Stimulated activated CD4-positive, alpha-beta T cell treated with anti-CD3 and anti-CD28 coated beads, Interleukin-12 subunit alpha, Interleukin-12 subunit beta, amount 100 ng/mL, for 24 hours (primary cell): ENCODE measurements around the gene LRP2.

ENCODE experiments used
- DNase-seq, 2 experiments: peaks; one replicate each; pipeline ENCODE4 v3.0.0-alpha.2; 2020; ENCODE audit warnings: low read depth in 2 of 2

Gene LRP2

GRCh38 chr2:169129703-169130243 lies 232.6 kb downstream of the LRP2 start:
- DNase-seq: no peak

GRCh38 chr2:169119851-169120250 lies 242.5 kb downstream of the LRP2 start:
- no peak for DNase-seq

GRCh38 chr2:169119123-169119760 lies 243.1 kb downstream of the LRP2 start:
- DNase-seq: no peak

- no peak for DNase-seq
Observed at GRCh38 chr2:169118060-169118459, 244.3 kb downstream of the LRP2 start.

- no peak for DNase-seq
Observed at GRCh38 chr2:169116993-169117392, 245.3 kb downstream of the LRP2 start.

- DNase-seq: no peak
Observed at GRCh38 chr2:169116327-169116726, 246.0 kb downstream of the LRP2 start.

GRCh38 chr2:169114056-169114455 lies 248.3 kb downstream of the LRP2 start:
- DNase-seq: no peak

GRCh38 chr2:169112841-169113240 lies 249.5 kb downstream of the LRP2 start:
- DNase-seq: no peak

- DNase-seq: no peak
Observed at GRCh38 chr2:169110916-169111315, 251.4 kb downstream of the LRP2 start.

- no peak for DNase-seq
Observed at GRCh38 chr2:169110419-169110818, 251.9 kb downstream of the LRP2 start.

GRCh38 chr2:169109502-169110409 lies 252.6 kb downstream of the LRP2 start:
- peak; percentile 49 to 62 for DNase-seq

- DNase-seq: no peak
Observed at GRCh38 chr2:169108099-169108884, 254.0 kb downstream of the LRP2 start.

- no peak for DNase-seq
Observed at GRCh38 chr2:169107645-169108044, 254.7 kb downstream of the LRP2 start.

- DNase-seq: no peak
Observed at GRCh38 chr2:169106563-169107545, 255.5 kb downstream of the LRP2 start.

GRCh38 chr2:169106134-169106533 lies 256.2 kb downstream of the LRP2 start:
- no peak for DNase-seq

- no peak for DNase-seq
Observed at GRCh38 chr2:169105476-169105875, 256.9 kb downstream of the LRP2 start.

GRCh38 chr2:169104848-169105247 lies 257.5 kb downstream of the LRP2 start:
- DNase-seq: no peak

- DNase-seq: no peak
Observed at GRCh38 chr2:169095621-169096105, 266.7 kb downstream of the LRP2 start.

GRCh38 chr2:169094676-169095075 lies 267.7 kb downstream of the LRP2 start:
- DNase-seq: no peak

- DNase-seq: no peak
Observed at GRCh38 chr2:169093535-169093934, 268.8 kb downstream of the LRP2 start.
